Endodermal cell (in vitro differentiated cells): ENCODE measurements around the gene KLK6. TPM values are rescaled to one million over a fixed set of nuclear protein-coding genes. Genes with fewer than 3 reads are reported as not detected.
"Not testable (repeated sequence)": the region's sequence is repeated elsewhere in the genome, so short reads cannot be mapped to it uniquely, and the experiment has no call there.

Experiments
- DNase-seq: peaks from one replicate; pipeline ENCODE4 v3.0.0-alpha.2; 2017
- H3K27ac ChIP-seq: 2 replicates; pipeline ENCODE4 v1.5.1; 2013; ENCODE audit warnings: mild to moderate bottlenecking, low read depth, low read length, moderate library complexity
- H3K27me3 ChIP-seq: 2 replicates; pipeline ENCODE4 v1.6.1; 2013; ENCODE audit warnings: mild to moderate bottlenecking, low read length, moderate library complexity; ENCODE audit not compliant: insufficient read depth, control insufficient read depth, poor library complexity, severe bottlenecking
- H3K36me3 ChIP-seq: 2 replicates; pipeline ENCODE4 v1.7.0; 2013; ENCODE audit warnings: mild to moderate bottlenecking, low read length, moderate library complexity; ENCODE audit not compliant: control insufficient read depth, insufficient read depth
- H3K4me1 ChIP-seq: one replicate; pipeline ENCODE4 v1.7.0; 2013; ENCODE audit warnings: low read length; ENCODE audit not compliant: control insufficient read depth, insufficient read depth
- H3K4me3 ChIP-seq: 2 replicates; pipeline ENCODE4 v1.5.1; 2013; ENCODE audit warnings: mild to moderate bottlenecking, low read length, moderate library complexity
- H3K9ac ChIP-seq: 2 replicates; pipeline ENCODE4 v1.6.1; 2013; ENCODE audit warnings: mild to moderate bottlenecking, low read length, moderate library complexity; ENCODE audit not compliant: poor library complexity, severe bottlenecking; ENCODE audit errors: extremely low read depth
- H3K9me3 ChIP-seq: 2 replicates; pipeline ENCODE4 v1.6.1; 2013; ENCODE audit warnings: mild to moderate bottlenecking, low read length, moderate library complexity; ENCODE audit not compliant: control insufficient read depth
- H3K27ac Mint-ChIP-seq: 2 replicates; pipeline ENCODE4 v1.8.0; 2020; ENCODE audit warnings: mixed read lengths
- H3K27me3 Mint-ChIP-seq: 2 replicates; pipeline ENCODE4 v1.8.0; 2021; ENCODE audit warnings: mild to moderate bottlenecking, mixed read lengths; ENCODE audit not compliant: insufficient read depth
- H3K36me3 Mint-ChIP-seq: 2 replicates; pipeline ENCODE4 v1.8.0; 2020; ENCODE audit warnings: low read depth, mixed read lengths
- H3K4me1 Mint-ChIP-seq: 2 replicates; pipeline ENCODE4 v1.8.0; 2020; ENCODE audit warnings: mixed read lengths
- H3K4me3 Mint-ChIP-seq: 2 replicates; pipeline ENCODE4 v1.8.0; 2020; ENCODE audit warnings: mild to moderate bottlenecking, moderate library complexity, mixed read lengths
- H3K9me3 Mint-ChIP-seq: 2 replicates; pipeline ENCODE4 v1.8.0; 2020; ENCODE audit warnings: mild to moderate bottlenecking, mixed read lengths
- CTCF ChIP-seq: fragments of 200-600 bp; sonication (generic); conservative IDR thresholded peaks from 2 replicates; pipeline ENCODE4 v1.5.0; 2021; ENCODE audit warnings: antibody characterized with exemption, mild to moderate bottlenecking
- WGBS, 2 experiments: methylation state at CpG; one replicate each; pipeline versions ENCODE4 v1.1.5 to v1.1.7; 2013; ENCODE audit warnings: missing lambda C conversion rate in 2 of 2, mixed read lengths in 1 of 2; ENCODE audit not compliant: insufficient coverage in 1 of 2, insufficient read length in 1 of 2; 5-methylcytosine and 5-hydroxymethylcytosine counted together
- total RNA-seq, 2 donors: library from RNA; stranded (reverse); fragmentation: NEBNext Ultra II Directional in 1 of 2; extraction: Animal tissue kit (Norgen Biotek cat#: 25700) in 1 of 2; gene quantifications; 2 replicates in 1 of 2; 3 replicates in 1 of 2; pipeline ENCODE4 v1.2.1, GENCODE V29; 2021

Gene KLK6
- total RNA-seq, 2 donors from 2014 or later = 0.86 to 0.93 TPM

GRCh38 chr19:50998061-50998460 lies 28.7 kb upstream of the KLK6 start:
- no peaks in the 10 kb centered on the region for H3K36me3 ChIP-seq
- peaks cover 8% of the 10 kb centered on the region for H3K27me3 ChIP-seq
- peaks cover 2% of the 10 kb centered on the region for H3K9me3 Mint-ChIP-seq
- H3K4me3 Mint-ChIP-seq = no peak overlapping the region
- no peaks in the 10 kb centered on the region for H3K36me3 Mint-ChIP-seq
- no peak overlapping the region for H3K27ac Mint-ChIP-seq
- WGBS, 2 experiments = 73 to 77% methylated on average over 2 to 4 of the region's 5 CpGs
- no peak overlapping the region for H3K4me3 ChIP-seq
- no peak for DNase-seq
- H3K27ac ChIP-seq = no peak overlapping the region
- peaks cover 41% of the 10 kb centered on the region for H3K27me3 Mint-ChIP-seq
- H3K9me3 ChIP-seq = no peaks in the 10 kb centered on the region
- H3K4me1 ChIP-seq = no peaks in the 10 kb centered on the region
- no peak overlapping the region for H3K9ac ChIP-seq
- TF ChIP-seq CTCF = no peak
- peaks cover 14% of the 10 kb centered on the region for H3K4me1 Mint-ChIP-seq

DNA sequence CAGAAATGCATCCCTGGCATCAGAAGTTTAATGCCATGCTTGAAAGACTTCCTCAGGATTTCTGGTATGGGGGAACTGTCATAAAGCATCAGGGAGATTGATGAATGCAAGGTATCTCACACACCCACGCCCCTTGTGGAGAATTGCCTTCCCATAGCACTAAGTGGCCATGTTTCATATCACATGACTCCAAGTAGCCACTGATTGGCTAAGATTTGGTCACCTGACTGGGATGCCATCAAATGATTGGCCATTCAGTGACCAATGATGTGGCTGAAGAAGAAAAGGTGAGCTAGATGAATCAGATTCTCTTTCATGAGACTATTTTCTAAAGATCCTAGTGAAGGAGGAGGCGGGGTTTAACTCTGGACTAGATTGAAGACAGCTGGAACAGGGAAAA lies 24.7 kb upstream of the KLK6 start:
- no peak overlapping the region for H3K4me3 Mint-ChIP-seq
- H3K27ac Mint-ChIP-seq = no peak overlapping the region
- 83 to 100% methylated on average over 2 of the region's 2 CpGs for WGBS, 2 experiments
- peaks cover 2% of the 10 kb centered on the region for H3K9me3 Mint-ChIP-seq
- Histone ChIP-seq H3K9me3 (no peaks in the 10 kb centered on the region), H3K4me3 (no peak overlapping the region), H3K27me3 (peaks cover 10% of the 10 kb centered on the region), H3K4me1 (no peaks in the 10 kb centered on the region), H3K27ac (no peak overlapping the region), H3K36me3 (no peaks in the 10 kb centered on the region), H3K9ac (no peak overlapping the region)
- peaks cover 39% of the 10 kb centered on the region for H3K27me3 Mint-ChIP-seq
- H3K4me1 Mint-ChIP-seq = no peaks in the 10 kb centered on the region
- no peak for TF ChIP-seq CTCF
- H3K36me3 Mint-ChIP-seq = no peaks in the 10 kb centered on the region
- peak; percentile 59 for DNase-seq

GRCh38 chr19:50992666-50993035 lies 23.3 kb upstream of the KLK6 start:
- no peak overlapping the region for H3K4me3 ChIP-seq
- H3K36me3 ChIP-seq = no peaks in the 10 kb centered on the region
- H3K27ac Mint-ChIP-seq = no peak overlapping the region
- H3K4me3 Mint-ChIP-seq = no peak overlapping the region
- H3K36me3 Mint-ChIP-seq = no peaks in the 10 kb centered on the region
- H3K9me3 ChIP-seq = no peaks in the 10 kb centered on the region
- no peak overlapping the region for H3K9ac ChIP-seq
- no peaks in the 10 kb centered on the region for H3K4me1 ChIP-seq
- peaks cover 41% of the 10 kb centered on the region for H3K27me3 Mint-ChIP-seq
- H3K27ac ChIP-seq = no peak overlapping the region
- DNase-seq = no peak
- WGBS, 2 experiments = 67 to 87% methylated on average over 1 to 2 of the region's 2 CpGs
- no peak for TF ChIP-seq CTCF
- H3K9me3 Mint-ChIP-seq = peaks cover 2% of the 10 kb centered on the region
- H3K27me3 ChIP-seq = peaks cover 18% of the 10 kb centered on the region
- no peaks in the 10 kb centered on the region for H3K4me1 Mint-ChIP-seq

DNA sequence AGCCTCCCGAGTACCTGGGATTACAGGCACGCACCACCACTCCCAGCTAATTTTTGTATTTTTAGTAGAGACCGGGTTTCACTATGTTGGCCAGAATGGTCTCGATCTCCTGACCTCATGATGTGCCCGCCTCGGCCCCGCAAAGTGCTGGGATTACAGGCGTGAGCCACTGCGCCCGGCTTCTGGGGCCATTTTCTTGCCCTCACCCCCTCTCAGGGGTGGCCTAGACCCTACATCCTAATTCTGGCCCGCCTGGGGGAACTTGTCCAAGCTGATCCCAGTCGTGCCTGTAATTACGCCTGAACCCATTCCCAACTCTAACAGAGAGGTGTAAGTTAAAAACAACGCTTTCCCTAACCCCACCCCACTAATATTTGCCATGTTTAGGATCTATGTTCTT lies 15.0 kb upstream of the KLK6 start:
- not testable (repeated sequence) for H3K4me1 Mint-ChIP-seq, H3K27ac ChIP-seq, H3K9me3 Mint-ChIP-seq, H3K4me3 Mint-ChIP-seq, H3K9ac ChIP-seq, H3K4me3 ChIP-seq, DNase-seq, H3K36me3 Mint-ChIP-seq, H3K27ac Mint-ChIP-seq, H3K9me3 ChIP-seq, H3K36me3 ChIP-seq, H3K4me1 ChIP-seq
- 89 to 94% methylated on average over 8 to 13 of the region's 14 CpGs for WGBS, 2 experiments
- H3K27me3 ChIP-seq = peaks cover 34% of the 10 kb centered on the region
- peaks cover 71% of the 10 kb centered on the region for H3K27me3 Mint-ChIP-seq
